ENCODE measurements around the gene HBG2. TPM values are rescaled to one million over a fixed set of nuclear protein-coding genes. Genes with fewer than 3 reads are reported as not detected.
"Not testable (repeated sequence)": the region's sequence is repeated elsewhere in the genome, so short reads cannot be mapped to it uniquely, and the experiment has no call there.

Gene HBG2
- total RNA-seq, 1 donor from 2014 or later: not detected

DNA sequence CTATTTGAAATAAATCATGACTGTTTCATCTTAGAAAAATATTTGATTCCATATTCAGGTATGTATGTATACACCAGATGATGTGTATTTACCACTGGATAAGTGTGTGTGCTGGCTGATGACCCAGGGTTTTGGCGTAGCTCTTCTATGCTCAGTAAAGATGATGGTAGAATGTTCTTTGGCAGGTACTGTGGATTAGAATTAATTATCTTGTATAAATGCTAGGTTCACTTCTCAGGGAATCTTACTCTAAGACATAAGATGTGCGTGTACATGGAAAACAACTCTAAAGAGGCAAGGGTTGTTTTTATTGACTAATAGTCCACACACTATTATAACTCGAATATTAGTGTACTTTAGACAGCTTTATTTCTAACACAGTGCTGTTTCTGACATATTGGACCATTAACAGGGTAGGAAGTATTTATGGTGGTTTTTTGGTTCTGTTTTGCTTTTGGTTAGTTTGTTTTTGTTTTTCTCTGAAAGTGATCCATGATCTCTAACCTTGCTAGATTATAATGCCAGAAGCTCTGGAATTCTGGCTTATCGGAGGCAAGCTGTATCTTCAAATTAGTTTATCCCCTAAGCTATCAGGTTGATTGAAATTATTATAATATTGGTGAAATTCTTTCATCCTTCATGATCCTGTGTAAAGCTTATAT is 3.9 kb downstream of the HBG2 start:
- no peak for DNase-seq (ENCODE audit: low spot score)

DNA sequence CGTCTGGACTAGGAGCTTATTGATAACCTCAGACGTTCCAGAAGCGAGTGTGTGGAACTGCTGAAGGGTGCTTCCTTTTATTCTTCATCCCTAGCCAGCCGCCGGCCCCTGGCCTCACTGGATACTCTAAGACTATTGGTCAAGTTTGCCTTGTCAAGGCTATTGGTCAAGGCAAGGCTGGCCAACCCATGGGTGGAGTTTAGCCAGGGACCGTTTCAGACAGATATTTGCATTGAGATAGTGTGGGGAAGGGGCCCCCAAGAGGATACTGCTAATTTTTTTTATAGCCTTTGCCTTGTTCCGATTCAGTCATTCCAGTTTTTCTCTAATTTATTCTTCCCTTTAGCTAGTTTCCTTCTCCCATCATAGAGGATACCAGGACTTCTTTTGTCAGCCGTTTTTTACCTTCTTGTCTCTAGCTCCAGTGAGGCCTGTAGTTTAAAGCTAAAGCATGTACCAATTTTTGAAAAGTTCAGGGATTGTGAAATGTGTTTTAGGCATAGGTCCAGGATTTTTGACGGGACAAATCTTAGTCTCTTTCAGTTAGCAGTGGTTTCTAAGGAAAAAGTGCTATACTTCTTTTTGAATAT is 4.7 kb downstream of the HBG2 start, which contains the start of gene HBG1:
Gene HBG1 (minus strand): TSS at position 51 of the 590 bp plus-strand sequence. CDS start 53 bp downstream, outside the sequence.
- not testable (repeated sequence) for DNase-seq (ENCODE audit: low spot score)

DNA sequence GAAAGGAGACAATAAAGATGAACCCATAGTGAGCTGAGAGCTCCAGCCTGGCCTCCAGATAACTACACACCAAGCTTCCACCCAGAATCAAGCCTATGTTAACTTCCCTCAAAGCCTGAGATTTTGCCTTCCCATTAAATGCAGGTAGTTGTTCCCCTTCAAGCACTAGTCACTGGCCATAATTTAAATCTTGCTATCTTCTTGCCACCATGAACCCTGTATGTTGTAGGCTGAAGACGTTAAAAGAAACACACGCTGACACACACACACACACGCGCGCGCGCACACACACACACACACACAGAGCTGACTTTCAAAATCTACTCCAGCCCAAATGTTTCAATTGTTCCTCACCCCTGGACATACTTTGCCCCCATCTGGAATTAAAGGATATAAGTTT is 6.1 kb downstream of the HBG2 start:
- not testable (repeated sequence) for DNase-seq (ENCODE audit: low spot score)

DNA sequence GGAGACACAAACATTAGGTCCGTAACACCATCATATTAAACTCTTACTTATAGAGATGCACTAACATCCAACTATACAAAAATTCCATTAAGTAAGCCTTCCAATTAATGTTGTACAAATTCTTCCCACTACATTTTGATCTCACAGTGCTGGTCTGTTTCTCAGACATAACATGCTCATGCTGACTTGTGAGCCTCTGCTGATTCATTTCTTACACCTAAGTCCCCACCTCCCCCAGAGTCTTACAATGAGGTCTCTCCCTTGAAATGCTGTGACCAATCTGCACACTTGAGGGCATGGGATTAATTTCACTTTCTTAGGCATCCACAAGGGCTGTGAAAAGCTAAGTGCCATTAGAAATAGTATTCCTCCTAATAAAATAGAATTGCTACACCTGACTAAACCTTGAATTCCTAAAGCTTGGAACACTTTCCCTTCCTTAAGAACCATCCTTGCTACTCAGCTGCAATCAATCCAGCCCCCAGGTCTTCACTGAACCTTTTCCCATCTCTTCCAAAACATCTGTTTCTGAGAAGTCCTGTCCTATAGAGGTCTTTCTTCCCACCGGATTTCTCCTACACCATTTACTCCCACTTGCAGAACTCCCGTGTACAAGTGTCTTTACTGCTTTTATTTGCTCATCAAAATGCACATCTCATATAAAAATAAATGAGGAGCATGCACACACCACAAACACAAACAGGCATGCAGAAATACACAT is 6.9 kb downstream of the HBG2 start:
- DNase-seq (ENCODE audit: low spot score): no peak

DNA sequence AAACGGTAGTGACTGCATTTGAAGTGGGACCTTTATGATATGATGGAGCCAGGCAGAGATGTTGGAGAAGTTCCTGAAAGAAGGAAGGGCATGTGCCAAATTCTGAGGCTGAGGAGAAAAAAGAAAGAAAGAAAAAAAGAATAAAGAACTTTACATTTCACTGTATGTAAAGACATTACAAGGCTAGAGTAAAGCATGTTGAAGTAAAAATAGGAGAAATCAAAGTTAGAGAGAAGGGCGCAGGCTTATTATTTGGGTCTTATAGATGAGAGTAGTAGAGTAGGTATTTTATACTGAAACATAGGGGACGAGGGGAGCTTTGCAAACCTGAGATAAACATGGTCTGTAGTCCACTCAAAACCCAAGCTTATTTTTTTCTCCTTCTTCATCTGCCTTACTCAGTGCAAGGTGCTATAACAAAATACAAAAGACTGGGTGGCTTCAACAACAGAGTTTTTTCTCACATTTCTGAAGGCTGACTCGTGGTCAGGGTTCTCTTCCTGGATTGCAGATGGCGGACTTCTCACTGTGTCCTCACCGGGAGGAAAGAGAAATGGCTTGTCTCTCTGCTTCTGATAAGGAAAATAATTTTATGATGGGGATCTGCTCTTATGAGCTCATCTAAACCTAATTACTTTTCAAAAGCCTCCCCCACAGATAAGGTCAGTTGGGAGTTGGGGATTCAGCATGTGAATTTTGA is 7.7 kb downstream of the HBG2 start:
- no peak for DNase-seq (ENCODE audit: low spot score)

DNA sequence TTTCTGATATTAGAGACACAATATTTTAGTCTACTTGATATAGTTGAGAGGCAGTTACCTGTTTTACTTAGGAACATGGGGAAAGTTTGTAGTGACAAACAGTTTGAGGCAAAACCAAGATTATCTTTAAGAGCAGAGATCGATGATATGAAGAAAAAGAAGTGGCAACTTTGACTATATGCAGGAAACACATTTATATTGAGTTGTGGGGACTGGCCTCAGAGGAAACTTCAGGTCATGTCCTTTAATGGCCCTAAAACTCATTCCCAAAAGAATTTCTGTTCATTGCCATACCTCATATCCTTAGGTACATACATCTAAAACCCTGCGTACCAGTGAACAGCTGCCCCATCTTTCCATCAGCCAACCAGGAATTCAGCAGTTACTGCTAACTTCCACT is 9.4 kb downstream of the HBG2 start:
- DNase-seq (ENCODE audit: low spot score): no peak

DNA sequence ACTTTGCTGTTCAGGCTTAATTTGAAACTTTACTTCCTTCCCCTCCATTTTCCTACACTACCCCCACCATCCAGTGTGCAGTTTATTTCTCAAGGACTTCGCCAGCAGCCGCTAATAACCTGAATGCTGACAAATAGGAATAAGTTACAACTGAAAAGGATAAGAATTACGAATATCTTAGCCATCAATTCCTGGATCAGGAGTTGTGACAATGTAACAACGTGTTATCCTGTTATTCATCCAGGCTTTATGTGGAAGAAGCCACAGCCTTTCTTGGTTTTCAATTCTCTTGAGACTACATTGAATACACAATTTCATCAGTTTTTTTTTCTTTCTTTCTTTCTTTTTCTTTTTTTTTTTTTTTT is 10.8 kb downstream of the HBG2 start:
- no peak for DNase-seq (ENCODE audit: low spot score)

DNA sequence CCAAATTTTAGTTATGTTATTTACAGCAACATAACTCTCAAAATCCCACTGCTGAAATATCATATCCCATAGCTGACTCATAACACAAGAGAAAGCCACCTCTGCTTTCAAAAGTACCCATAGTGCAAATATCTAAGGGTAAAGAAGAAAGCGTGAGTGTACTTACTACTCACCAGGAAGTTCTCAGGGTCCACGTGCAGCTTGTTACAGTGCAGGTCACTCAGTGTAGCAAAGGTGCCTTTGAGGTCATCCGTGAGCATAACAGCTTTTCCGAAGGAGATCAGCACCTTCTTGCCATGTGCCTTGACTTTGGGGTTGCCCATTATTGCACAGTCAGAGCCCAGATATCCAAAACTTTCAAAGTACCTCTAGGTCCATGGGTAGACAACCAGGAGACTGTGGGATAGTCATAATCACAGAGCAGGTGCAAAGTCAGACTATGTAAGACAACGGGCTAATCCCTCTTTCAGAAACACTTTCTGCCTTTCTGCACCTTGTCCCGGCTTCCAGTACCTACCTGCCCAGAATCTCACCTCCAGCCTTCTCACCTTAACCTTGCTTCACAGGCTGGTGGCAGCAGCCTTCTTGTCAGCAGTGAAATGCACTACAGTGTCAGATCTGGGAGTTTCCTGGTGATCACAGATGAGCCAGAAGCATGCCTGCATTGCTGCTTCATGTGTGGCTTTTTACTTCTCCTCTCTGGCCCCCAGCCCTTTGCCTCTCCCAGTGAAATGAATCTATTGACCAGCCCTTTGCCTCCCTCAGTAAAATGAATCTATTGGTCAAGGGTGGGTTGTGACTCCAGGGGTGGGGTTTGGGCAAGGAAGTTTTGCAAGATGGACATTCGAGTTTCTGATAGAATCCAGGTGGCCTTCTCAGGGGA is 11.4 kb downstream of the HBG2 start:
- no peak for DNase-seq (ENCODE audit: low spot score)

DNA sequence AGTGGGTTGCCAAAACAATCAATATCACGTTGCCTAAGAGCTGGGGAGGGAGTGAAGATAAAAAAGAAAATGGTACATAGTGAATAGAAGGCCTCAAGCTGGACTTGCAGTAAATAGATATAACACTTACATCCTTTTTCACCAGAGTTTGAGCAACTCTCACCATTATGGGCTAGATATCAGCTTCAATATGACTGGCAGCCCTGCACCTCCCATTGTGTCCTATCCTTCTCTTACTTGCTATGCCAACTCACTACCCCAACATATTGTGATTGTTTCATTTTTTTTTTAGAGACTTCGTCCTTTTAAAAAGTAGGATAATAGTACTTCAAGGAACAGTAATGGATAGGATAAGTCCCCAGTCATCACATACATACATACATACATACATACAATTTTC is 12.4 kb downstream of the HBG2 start:
- no peak for DNase-seq (ENCODE audit: low spot score)

DNA sequence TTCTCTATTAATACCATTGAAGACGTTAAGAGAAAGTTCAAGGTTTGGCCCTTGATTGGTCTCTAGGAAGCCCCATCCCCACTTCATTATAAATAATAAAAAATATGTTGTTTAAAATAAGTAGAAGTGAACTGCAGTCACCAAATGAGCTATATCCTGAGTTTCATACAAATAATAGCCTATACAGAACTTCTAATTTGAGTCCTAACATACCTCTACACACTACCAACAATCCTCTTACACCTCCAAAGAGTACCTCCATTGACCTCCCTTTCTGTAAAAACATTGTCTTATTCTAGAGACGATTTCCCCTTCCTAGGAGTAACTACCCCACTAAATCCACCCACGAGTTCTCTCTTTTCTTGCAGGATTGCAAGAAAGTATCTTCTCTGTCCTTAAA is 13.1 kb downstream of the HBG2 start:
- DNase-seq (ENCODE audit: low spot score): no peak

DNA sequence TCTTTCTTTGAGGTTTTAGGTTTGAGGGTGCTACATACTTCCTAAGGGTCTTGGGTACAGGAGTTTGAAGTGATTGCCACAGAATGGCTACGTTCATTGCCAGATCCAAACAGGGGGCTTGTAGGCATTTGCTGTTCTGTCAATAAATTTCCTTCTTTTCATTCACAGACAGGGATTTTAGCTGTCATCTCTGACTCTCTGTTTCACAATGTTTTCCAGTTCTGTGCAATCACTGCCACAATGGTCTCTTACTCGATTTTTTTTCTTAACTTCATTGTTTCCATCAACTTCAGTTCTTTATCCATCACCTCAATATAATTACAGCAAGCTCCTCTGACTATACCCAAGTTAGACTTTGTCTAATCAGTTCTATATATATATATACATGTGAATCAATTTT is 14.1 kb downstream of the HBG2 start:
- no peak for DNase-seq (ENCODE audit: low spot score)

DNA sequence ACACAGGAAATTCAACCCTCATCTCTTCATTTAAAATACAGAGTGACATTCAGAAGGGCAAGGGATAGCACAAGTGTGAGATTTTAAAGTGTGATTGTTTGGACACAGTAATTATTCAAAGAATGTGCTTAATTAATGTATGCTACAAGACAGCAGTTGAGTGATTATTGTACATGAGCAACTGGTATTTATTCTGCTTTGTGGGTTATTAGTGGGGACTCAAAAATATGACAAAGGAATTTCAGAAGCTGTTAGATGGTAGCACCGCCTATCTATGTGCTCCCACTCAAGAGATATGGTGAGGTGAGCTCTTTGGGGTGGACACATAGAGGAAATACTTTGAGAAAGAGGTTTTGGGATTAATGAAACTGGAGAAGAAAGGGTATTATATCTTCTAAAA is 14.5 kb downstream of the HBG2 start:
- no peak for DNase-seq (ENCODE audit: low spot score)

DNA sequence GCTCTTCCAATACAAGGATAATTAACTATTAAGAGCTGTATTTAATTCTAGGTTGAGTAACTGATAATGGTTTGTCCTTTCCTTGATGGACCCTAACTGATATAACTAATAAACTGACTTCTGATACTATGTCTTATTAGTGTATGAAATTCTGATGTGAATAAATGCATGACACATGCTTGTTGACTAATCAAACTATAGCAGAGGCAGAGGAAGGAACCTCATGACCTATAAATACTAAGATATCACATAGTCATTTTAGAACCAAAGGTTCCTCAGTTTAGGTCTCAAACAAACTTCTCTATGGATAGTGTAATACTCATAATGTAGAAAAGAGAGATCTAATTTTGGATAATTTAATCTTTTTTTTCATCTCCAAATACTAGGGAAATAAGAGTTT is 15.5 kb downstream of the HBG2 start:
- DNase-seq (ENCODE audit: low spot score): no peak

DNA sequence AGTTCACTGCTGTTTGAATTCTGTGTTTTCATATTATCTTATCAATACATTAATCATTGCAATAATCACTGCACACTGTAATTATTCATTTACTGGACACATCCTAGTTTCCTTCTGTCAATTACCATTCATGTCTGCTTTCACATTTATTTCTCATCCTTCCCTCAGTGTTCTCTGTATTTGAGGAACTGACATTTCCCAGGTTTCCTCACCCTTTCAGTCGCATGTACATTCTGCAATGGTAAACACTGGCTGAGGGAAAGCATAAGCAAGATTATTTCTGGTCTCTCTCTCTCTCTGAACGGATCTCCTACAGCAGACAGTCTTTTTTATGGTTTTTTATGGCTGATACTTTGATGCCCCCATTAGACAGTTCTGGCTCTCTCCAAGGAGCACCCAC is 16.1 kb downstream of the HBG2 start:
- no peak for DNase-seq (ENCODE audit: low spot score)

DNA sequence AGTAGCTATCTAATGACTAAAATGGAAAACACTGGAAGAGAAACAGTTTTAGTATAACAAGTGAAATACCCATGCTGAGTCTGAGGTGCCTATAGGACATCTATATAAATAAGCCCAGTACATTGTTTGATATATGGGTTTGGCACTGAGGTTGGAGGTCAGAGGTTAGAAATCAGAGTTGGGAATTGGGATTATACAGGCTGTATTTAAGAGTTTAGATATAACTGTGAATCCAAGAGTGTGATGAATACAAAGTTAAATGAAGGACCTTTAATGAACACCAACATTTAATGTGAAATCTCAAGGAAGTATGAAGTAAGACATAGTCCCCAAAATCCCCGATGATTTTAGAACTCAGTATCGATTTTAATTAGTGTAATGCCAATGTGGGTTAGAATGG is 17.2 kb downstream of the HBG2 start:
- DNase-seq (ENCODE audit: low spot score): no peak

DNA sequence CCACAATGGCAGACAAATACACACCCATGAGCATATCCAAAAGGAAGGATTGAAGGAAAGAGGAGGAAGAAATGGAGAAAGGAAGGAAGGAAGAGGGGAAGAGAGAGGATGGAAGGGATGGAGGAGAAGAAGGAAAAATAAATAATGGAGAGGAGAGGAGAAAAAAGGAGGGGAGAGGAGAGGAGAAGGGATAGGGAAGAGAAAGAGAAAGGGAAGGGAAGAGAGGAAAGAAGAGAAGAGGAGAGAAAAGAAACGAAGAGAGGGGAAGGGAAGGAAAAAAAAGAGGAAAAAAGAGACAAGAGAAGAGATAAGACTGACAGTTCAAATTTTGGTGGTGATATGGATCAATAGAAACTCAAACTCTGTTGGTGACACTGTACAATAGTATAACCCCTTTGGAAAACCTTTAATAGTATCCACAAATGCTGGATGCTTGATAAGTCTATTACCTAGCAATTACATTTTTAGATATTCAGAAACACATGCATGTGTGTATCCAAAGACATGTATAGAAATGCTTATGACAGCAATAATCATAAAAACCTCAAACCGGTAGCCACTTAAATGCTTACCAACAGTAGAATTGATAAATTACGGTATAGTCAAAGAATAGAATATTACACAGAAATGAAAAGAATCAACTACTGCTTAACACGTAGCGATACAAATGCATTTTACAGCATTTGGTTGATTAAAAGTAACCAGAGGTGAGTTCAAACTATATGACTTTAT is 19.1 kb downstream of the HBG2 start:
- DNase-seq (ENCODE audit: low spot score): no peak

DNA sequence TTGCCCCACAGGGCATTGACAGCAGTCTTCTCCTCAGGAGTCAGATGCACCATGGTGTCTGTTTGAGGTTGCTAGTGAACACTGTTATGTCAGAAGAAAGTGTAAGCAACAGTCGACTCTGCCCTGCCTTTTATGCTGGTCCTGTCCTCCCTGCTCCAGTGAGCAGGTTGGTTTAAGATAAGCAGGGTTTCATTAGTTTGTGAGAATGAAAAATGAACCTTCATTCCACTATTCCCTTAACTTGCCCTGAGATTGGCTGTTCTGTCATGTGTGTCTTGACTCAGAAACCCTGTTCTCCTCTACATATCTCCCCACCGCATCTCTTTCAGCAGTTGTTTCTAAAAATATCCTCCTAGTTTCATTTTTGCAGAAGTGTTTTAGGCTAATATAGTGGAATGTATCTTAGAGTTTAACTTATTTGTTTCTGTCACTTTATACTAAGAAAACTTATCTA is 20.2 kb downstream of the HBG2 start, which contains the start of gene HBD:
Gene HBD (minus strand): TSS at position 103 of the 454 bp plus-strand sequence. CDS start 50 bp downstream, at position 53.
- DNase-seq (ENCODE audit: low spot score): no peak

DNA sequence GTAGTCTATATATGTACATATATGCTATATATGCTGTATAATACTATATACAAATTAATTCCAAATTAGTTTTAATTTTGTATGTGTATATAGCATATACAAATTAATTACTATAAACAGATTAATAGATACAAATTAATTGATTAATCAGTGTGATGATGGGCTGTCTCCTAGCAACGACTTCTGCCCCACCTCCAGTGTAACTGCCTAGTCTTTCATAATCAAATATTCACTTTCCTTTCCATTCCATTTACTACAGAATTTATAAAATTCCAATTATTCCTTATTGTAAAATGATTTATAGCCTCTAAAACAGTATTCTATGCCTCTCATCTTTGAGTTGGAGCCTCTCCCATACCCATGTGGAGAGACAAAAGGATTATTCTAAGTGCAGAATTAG is 21.3 kb downstream of the HBG2 start:
- DNase-seq (ENCODE audit: low spot score): no peak

DNA sequence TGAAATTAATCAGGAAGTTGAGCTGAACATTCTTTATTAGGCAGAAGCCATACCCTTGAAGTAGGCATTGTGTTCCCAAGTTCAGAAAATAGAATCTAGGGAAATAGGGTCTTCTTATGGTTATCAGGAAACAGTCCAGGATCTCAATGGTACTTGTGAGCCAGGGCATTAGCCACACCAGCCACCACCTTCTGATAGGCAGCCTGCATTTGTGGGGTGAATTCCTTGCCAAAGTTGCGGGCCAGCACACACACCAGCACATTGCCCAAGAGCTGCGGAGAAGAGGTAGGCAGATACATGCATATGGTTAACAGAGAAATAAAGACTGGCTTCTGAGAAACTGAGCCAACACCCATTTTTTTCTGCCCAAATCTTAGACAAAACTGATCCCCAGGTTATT is 21.8 kb downstream of the HBG2 start:
- no peak for DNase-seq (ENCODE audit: low spot score)

DNA sequence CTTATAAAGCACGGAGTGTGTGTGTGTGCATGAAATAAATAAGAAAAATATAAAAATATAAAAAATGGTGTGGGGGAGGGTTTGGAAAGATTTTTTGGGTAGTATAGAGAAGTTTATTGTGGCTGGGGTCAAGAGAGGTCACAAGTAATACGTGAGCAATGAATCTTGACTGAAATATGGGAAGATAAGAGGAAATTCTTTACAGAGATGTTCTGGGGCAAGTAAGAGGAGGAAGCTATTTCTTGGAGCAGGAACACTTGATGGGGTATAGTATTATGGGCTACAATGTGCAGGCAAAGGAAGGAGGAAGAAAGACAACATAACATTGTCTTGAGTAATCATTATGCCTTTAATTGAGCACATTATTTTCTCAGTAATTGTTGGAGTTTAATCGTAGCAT is 22.4 kb downstream of the HBG2 start:
- no peak for DNase-seq (ENCODE audit: low spot score)
